AG08396 (cell line): ENCODE results near the gene POU6F2.
"Not testable (repeated sequence)": the region's sequence is repeated elsewhere in the genome, so short reads cannot be mapped to it uniquely, and the experiment has no call there.

ENCODE experiments used
- DNase-seq: peaks from one replicate; pipeline ENCODE4 v3.0.0; 2012; ENCODE audit warnings: low spot score, mixed read lengths

Gene POU6F2

GRCh38 chr7:39001595-39001994 is 23.9 kb downstream of the POU6F2 start:
- DNase-seq = no peak

- no peak for DNase-seq
Measured at GRCh38 chr7:39002755-39003154, 25.0 kb downstream of the POU6F2 start.

GRCh38 chr7:39005036-39005435 is 27.3 kb downstream of the POU6F2 start:
- DNase-seq = no peak

GRCh38 chr7:39005461-39005860 is 27.8 kb downstream of the POU6F2 start:
- DNase-seq = no peak

DNA sequence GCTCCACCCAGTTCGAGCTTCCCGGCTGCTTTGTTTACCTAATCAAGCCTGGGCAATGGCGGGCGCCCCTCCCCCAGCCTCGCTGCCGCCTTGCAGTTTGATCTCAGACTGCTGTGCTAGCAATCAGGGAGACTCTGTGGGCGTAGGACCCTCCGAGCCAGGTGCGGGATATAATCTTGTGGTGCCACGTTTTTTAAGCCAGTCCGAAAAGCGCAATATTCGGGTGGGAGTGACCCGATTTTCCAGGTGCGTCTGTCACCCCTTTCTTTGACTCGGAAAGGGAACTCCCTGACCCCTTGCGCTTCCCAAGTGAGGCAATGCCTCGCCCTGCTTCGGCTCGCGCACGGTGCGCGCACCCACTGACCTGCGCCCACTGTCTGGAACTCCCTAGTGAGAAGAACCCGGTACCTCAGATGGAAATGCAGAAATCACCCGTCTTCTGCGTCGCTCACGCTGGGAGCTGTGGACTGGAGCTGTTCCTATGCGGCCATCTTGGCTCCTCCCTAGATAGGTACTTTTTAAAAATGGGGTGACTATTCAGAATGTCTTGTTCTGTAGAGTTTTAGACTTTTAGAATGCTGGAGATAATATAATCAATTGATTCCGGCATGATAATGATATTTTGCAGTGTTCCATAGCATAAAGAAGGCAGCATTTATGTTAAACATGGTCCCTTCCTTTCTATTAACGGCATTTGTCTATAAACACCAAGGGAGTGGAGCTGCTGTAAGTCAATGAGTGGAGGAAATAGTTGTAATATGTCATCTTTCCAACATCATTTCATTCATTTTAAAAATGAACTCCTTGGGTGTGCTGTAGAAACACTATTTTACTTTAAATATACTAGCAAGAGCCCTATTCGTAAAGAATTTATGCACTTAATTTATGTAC is 35.6 kb downstream of the POU6F2 start:
- not testable (repeated sequence) for DNase-seq

GRCh38 chr7:39016609-39017008 is 38.9 kb downstream of the POU6F2 start:
- no peak for DNase-seq

DNA sequence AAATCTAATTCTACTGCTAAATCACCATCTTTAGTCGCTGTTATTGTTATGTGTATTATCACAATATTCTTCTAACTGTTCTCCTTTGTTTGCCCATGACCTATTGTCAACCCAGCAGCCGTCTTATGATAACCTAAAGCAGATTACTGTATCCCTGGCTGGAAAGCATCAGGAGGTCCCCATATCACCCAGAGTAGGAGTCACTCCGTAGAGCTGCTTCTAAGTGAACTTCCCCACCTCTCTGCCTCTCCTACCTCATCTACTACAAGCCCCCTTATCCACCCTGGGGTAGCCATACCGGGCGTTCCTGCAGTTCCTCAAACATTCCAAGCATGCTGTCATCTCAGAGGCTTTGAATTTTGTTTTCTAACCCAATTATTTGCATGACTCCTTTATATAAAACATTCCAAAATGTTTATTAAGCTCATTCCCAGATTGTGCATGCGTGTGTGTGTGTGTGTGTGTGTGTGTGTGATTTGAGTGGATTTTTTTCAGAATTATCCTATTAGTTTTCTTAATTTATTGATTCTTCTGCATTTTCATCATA is 39.7 kb downstream of the POU6F2 start:
- DNase-seq = no peak

DNA sequence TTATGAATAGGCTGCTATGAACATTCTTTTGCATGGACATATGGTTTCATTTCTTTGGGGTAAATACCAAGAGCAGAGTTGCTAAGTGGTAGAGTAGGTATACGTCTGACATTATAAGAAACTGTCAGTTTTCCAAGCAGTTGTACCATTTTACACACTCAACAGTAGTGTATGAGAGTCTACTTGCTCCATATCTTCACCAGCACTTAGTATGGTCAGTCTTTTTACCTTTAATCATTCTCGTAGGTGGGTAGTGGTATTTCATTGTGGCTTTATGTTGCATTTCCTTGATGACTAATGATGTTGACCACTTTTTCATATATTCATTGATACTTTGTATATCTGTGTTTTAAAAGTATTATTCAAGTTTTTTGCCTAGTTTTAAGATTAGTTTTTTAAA is 45.1 kb downstream of the POU6F2 start:
- no peak for DNase-seq

DNA sequence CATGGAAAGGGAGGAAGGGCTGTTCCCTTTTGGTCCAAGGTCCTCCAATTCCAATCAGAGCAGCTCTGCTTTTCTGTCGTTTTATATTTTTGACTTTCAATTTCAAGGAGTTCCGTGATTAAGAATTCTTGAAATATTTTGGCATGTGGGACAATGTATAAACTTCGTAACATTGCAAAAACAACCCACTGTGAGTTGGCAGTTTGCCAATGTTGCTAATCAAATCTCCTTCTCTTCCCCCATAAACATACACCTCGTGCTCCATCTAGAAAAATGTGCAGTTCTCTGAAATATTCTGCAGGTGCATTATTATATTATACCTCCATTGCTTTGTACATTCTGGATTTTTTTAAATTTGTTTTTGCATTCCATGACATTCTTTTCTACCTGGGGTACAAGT is 49.8 kb downstream of the POU6F2 start:
- DNase-seq = no peak

DNA sequence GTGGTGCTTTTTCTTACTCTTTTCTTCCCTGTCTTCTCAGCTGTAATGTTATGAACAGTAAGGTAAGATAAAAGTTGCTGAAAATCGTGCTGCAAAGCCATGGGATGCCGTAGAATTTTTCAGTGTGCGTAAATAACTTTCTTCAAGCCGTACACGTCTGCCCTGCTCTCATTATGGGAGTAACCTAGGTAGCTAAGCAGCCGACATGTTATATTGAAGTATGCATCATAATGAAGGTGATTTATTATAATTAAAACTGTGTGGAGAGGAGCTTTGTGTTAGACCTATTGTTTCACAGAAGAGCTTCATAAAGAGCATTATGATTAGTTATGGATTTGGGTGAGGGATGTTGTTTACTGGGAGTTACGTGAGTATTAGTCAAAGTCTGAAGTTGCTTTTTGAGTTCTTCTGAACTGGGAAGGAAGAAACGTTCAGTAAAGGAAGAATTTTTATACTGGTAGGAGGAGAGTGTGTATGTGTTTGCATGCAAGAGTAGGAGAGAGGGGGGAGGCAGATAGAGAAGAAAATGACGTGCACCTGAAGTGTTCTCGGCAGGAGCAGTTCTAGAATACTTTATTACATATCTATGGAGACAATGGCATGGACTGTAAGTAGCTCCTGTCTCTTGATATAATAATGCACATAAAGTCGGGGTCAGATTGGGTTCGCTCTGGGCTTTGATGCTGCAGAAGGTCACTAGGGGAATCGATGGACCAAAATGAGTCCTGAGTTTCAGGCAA is 56.3 kb downstream of the POU6F2 start:
- DNase-seq = no peak

DNA sequence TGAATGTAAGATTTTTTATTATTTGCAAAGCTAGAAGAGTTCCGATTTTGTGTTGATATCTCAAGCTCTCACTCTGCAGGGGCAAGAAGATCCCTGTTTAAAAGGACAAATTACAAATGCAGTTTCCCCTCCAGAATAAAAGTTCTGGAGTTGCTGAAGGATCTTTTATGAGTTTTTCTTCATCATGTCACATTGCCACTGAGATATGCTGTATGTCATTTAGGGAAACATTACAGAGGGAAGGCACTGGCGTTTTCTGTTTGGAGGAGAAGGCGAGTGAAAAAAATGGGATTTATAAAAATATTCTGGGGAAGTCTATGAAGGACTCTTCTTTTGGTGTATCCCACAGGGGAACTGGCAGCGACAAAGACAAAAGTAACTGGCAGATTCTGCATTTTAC is 57.4 kb downstream of the POU6F2 start:
- DNase-seq = no peak

DNA sequence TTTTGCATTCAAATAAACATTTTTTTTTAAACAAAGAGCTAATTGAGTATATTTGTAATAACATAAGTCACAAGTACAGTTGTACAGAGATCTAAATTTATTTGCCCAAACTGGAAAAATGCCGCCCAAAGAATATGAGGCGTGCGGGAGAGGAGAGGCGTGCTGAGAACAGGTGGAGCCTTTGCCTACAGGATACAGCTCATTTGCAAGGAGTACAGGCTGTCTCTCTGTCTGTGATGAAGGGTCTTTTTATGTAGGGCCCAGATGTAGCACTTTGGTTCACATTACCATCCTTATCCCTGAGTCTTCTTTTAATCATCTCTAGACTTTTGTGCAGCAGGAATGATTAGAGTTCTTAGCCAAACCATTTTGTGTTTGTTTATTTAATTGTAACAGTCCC is 58.2 kb downstream of the POU6F2 start:
- DNase-seq = no peak

GRCh38 chr7:39042670-39043069 is 65.0 kb downstream of the POU6F2 start:
- no peak for DNase-seq

- no peak for DNase-seq
Measured at GRCh38 chr7:39043531-39043930, 65.8 kb downstream of the POU6F2 start.

DNA sequence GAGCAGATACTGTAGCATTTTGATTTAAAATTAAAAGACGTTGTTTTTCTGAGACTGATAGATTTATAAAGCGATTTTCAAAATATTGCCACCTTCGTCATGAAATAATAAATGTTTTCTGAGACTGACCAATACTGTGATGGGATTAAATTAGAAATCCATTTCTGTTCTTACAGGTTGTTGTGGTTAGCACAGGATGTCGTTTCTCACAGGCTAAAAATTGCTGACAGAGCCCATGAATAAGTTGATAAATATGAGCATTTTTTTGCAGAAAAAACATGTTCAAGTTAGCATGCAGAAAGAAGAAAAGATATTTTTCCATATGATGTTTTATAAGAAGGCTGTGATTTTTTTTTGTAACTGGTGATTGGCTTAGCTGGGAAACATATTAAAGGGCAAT is 66.8 kb downstream of the POU6F2 start:
- DNase-seq = no peak

GRCh38 chr7:39045231-39045630 is 67.5 kb downstream of the POU6F2 start:
- DNase-seq = no peak

- DNase-seq = no peak
Measured at GRCh38 chr7:39051279-39051678, 73.6 kb downstream of the POU6F2 start.

DNA sequence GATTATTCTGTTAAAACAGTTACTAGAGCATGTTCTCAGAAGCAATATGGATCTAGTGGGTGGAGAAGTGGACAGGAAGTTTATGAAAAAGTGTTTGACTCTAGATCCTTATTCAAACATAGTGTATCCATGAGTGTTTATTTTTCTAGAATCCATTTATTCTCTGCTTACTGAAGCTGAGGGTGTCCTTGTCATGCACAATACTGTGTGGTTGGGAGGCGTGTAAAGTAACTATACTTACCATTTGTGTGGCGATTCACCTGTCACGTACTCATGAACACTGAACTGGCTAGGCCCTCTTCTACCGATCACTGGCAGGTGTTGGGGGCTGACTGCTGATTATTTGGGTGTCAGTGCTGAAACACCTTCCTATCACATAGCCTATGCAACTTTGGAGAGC is 74.0 kb downstream of the POU6F2 start:
- no peak for DNase-seq

GRCh38 chr7:39054731-39055130 is 77.0 kb downstream of the POU6F2 start:
- DNase-seq = no peak

DNA sequence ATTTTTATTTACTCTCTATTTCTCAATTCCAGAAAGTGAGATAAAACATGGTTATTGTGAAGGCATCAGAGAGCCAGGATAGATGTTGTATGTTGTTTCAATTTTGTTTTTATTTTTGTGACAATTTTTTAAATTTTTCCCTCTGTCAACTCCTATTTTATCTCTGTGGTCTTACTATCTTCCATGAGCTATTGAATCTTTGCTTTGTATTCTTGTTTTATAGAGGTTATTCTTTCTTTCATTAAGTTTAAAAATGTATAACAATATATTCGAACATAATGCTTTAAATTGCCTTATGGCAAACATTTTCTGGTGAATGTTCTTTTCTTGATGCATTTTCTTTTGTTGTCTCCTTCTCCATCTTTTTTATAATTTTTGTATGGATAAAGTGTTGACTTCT is 78.4 kb downstream of the POU6F2 start:
- DNase-seq = no peak

DNA sequence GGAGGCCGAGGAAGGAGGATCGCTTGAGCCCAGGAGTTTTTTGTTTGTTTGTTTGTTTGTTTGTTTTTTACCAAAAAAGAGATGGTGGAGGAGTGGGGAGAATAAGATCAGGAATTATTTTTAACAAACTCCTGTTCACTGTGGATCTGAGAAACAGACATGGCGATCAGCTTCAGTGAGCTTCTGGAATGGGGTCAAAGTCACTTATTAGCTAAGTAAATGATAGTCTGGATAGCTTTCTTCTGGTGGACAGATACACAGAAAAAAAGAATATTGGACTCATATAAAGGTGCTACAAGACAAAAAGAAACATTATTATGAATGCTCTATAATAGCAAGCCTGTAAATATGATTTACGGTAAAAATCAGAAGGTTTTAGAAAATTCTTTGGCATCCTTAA is 85.1 kb downstream of the POU6F2 start:
- DNase-seq = no peak

- DNase-seq = no peak
Measured at GRCh38 chr7:39069031-39069430, 91.3 kb downstream of the POU6F2 start.
